ENCODE data around the gene ENAH.
A peak's percentile ranks its signal among the peaks of the same experiment; 100 is the strongest.
"Not testable (repeated sequence)": the region's sequence is repeated elsewhere in the genome, so short reads cannot be mapped to it uniquely, and the experiment has no call there.

The ENAH gene

GRCh38 chr1:225674381-225674780 is 21.5 kb upstream of the ENAH start:
- no peak for DNase-seq (ENCODE audit: low spot score)

GRCh38 chr1:225670806-225671733 is 18.1 kb upstream of the ENAH start:
- DNase-seq (ENCODE audit: low spot score): peak; percentile 89

- DNase-seq (ENCODE audit: low spot score): no peak
Measured at GRCh38 chr1:225670356-225670755, 17.4 kb upstream of the ENAH start.

- no peak for DNase-seq (ENCODE audit: low spot score)
Measured at GRCh38 chr1:225668222-225668621, 15.3 kb upstream of the ENAH start.

DNA sequence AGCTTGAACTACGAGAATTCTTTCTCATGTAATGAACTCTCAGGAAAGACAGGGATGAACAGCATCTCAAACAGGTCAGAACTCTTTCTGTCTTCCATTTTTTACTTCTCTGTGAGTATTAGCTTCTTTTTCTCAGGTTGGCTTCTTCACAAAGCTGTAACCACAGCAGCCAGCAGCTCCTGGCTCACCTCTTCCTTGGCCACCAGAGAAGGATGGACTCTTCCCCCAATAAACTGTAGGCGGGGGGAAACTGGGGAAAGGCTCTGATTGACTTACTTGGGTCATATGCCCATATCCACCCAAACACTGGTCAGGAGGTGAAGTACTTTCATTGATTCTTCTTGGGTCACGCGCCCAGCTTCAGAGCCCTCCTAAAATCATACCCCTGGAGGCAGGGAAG is 14.4 kb upstream of the ENAH start:
- no peak for DNase-seq (ENCODE audit: low spot score)

- DNase-seq (ENCODE audit: low spot score): no peak
Measured at GRCh38 chr1:225666495-225666894, 13.6 kb upstream of the ENAH start.

DNA sequence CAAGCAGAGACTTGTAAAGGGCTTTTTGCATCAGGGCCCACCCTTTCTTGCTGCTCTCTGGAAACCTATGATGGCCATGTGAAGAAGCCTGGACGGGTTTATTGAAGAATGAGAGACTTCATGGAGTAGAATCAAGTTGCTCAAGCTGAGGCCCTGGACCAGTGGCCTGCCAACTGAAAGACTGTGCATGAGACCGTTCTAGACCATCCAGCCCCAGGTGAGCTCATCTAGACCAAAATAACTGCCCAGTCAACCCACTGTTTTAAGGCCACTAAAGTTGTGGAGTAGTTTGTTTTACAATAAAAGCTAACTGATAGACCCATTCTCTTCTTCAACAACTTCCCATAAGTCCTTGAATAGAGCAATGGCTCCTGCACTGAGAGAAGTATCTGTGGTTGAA is 11.8 kb upstream of the ENAH start:
- DNase-seq (ENCODE audit: low spot score): no peak

DNA sequence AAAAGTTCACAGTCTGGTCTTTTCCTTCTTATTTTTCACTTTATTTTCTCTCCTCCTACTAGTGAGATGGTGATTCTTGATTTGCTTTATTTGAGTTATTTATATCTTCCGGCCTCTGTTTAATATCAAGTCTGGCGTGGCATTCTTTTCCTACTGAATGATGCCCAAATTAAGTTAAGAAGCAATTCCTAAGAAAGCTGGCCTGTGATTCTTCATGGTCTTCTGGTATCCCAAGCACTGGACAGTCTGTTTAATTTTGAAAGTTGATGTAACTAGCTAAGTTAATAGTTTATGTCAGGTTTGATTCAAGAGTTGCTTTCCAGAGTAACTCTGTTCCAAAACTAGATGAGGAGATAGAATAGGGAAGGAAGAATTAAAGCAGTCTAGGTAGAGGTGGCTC is 9.2 kb upstream of the ENAH start:
- DNase-seq (ENCODE audit: low spot score): no peak

GRCh38 chr1:225660544-225660946 is 7.6 kb upstream of the ENAH start:
- no peak for DNase-seq (ENCODE audit: low spot score)

DNA sequence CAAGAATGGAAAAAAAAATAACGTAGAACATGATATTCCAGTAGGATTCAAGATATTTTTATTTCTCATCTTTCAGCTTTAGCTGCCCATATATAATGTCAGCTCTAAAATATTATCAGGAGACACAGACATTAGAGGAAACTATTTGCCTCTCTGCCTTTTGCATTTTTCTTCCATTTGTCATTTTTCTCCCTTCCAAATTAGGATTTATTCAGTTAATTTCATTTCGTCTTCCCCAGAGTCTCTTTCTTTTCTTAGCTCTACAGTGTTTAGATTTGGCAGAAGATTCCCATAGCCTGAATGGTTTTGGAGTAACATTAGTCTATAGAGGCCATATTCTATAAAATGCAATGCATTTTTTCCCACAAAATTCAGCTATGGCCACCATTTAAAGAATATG is 5.1 kb upstream of the ENAH start:
- no peak for DNase-seq (ENCODE audit: low spot score)

DNA sequence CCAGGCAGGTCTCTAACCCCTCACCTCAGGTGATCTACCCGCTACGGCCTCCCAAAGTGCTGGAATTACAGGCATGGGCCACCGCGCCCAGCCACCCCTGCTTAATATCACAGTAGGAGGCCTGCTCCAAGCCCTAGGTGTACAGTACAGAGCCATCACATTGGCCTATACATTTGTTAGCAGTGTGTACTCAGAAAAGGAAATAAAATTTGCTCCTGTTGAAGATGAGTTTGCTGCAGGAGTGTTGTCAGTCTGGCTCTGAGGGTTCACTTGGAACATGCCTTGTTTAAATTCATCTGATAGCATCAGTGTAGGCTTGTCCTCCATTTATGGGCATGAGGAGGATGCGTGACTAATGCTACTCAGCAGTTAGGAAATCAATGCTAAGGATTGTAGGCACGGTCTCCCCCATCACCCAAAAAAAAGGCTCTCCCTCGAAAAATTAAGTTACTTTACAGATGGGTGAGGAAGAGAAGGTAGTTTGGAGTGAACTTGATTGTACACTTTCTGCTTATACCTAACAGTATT is 4.6 kb upstream of the ENAH start:
- peak; percentile 61 for DNase-seq (ENCODE audit: low spot score)

DNA sequence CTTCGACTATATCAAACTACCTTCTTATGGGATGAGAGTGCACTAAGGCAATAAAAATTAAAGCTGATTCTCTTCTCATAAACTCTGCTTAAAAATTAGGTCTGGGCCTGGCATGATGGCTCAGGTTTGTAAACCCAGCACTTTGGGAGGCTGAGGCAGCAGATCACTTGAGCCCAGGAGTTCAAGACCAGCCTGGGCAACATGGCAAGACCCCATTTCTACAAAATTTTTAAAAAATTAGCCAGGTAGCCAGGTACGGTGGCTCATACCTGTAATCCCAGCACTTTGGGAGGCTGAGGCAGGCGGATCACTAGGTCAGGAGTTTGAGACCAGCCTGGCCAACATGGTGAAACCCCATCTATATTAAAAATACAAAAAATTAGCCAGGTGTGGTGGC is 3.3 kb upstream of the ENAH start:
- DNase-seq (ENCODE audit: low spot score): not testable (repeated sequence)

GRCh38 chr1:225655509-225656258 is 2.8 kb upstream of the ENAH start:
- peak; percentile 91 for DNase-seq (ENCODE audit: low spot score)

GRCh38 chr1:225654688-225655508 is 2.0 kb upstream of the ENAH start:
- no peak for DNase-seq (ENCODE audit: low spot score)

DNA sequence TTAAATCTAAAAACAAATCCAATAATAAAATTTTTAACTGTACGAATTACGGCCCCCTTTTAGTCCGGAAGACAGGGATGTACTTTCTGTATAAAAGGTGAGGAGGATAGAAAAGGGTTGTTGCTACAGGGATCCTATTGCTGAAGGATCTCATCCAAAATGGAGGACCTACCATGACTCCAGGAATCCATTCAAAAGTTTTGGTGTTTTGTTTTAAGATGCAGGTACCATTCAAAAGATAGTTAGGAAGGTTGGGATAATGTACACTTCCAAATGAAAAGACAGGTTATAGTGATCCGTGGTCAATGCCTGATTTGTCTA is 1.3 kb upstream of the ENAH start:
- no peak for DNase-seq (ENCODE audit: low spot score)

DNA sequence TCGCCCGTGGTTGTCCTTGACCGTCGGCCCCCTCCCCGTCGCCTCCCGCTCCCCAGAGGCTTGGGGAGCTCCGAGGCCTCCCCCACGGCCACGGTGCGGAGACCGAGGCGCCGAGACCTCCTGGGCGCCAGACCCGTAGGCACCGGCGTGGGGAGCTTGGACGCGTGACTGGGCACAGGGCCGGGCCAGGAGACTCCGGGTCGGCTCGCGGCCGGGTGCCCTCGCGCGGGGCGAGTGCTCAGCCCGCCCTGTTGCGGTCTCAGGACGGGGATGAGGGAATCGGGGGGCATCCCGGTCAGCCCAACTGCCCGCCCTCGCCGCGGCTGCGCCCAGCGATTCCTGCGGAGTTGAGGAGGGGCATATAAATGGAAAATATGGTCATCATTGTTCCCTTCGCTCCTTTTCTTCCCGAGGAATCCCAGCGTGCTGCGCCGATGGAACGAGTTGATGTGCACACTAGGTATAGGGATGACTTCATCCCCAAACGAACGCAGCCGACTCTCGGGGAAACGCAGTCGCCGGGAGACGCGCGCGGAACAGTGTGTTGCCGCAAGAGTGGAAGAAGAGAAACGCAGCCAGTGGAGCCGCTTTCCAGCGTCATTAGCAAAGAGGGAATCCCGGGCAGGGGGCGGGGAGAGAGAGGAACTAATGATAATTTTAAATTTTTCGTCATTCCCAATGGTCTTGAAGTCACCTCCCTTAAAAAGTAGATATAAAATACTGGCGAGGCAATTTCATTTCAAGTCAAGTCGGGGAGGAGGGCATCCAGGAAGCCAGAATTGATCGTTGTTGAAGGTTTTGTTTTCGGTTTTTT is 747 bp upstream of the ENAH start:
- DNase-seq (ENCODE audit: low spot score): no peak

DNA sequence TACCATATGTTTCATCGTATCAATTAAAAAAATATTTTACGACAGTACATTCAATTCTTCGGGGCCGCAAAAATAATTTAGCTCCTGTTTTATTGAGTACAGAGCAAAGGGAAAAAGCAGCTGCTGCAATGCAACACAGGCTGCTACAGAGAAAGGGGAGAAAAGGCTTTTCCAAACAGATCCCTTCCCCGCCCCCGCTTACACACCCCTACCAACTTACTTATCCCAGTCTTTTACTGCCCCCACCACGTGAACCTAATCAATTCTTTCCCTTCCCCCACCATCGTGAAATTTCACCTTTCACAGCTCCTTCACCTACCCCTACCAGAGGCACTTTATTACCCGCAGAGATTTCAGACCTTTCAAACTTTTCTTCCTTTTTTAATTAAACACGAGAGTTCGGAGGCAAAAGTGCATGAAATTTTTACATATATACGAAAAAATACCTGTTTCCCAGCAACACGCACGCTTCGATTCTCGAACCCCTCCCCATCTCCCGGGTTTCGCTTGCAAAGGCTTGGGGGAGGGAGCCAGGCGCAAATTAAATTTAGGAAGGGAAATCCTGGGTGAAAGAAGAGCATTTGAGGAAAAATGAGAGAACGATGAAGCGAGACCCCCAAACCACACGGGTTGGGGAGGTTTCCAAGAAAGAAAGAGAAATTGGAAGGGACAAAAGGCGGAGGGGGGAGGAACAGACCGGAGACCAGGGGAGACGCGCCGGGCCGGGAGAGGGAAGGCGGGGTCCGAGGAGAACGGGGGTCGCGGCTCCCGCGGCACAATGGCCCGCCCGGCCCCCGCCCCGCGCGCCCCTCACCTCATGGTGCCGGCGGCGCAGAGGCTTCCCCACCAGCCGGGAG is 823 bp downstream of the ENAH start:
- DNase-seq (ENCODE audit: low spot score): no peak

DNA sequence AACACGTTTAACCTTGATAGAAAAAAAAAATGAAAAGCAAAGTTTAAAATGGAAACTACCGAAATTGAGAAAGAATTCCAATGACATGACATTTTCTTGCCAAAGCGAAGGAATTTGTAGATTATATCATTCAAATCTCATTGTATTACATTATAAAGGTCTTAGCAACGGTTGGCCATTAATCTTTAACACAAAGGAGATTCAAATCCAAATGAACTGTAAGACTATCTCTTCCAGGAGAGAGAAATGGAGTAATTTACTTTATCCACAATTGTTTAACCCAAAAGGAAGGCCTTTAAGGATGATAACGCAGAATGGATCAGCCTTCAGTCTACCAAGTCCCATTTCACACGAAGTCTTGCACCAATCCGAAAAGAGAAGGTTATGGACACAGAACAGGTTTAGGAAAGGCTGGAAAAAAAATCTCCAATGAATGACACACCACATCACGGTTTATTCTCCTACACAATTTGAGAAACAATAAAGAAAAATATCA is 1.5 kb downstream of the ENAH start:
- no peak for DNase-seq (ENCODE audit: low spot score)

DNA sequence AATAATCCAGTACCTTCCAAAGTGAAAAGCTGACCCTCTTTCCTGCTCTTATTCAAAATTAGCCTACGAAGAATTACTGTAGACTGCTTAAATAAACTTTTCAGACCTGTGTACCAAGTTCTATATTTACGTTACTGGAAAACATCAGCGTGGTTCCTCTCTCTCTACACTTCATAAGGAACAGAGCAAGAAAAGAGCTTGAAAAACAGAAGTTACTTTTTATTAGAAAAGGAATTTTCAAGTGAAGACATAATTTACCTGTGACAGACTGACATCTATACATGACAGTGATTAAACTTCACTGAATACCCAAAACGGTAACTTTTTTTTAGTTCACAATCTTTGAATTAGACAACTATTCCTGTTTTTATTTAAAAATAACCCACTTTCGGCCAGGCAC is 2.7 kb downstream of the ENAH start:
- DNase-seq (ENCODE audit: low spot score): no peak

GRCh38 chr1:225645194-225645895 is 7.6 kb downstream of the ENAH start:
- no peak for DNase-seq (ENCODE audit: low spot score)
